Breast epithelium (tissue), 3 donors: ENCODE results near the gene ANKS3.

Experiments
- POLR2AphosphoS5 ChIP-seq, 3 donors: sonication (generic); formaldehyde crosslinking; IDR thresholded peaks; one replicate each; pipeline ENCODE4 v1.6.1; 2017; ENCODE audit warnings: antibody characterized with exemption in 3 of 3
- TF ChIP-seq, protein P1 (sequence below), 3 donors: fragments of 450-650 bp; IDR thresholded peaks; one replicate each; pipeline ENCODE4 v1.5.1; 2016 to 2017; ENCODE audit warnings: antibody characterized with exemption in 3 of 3, mild to moderate bottlenecking in 3 of 3, moderate library complexity in 3 of 3

DNA sequence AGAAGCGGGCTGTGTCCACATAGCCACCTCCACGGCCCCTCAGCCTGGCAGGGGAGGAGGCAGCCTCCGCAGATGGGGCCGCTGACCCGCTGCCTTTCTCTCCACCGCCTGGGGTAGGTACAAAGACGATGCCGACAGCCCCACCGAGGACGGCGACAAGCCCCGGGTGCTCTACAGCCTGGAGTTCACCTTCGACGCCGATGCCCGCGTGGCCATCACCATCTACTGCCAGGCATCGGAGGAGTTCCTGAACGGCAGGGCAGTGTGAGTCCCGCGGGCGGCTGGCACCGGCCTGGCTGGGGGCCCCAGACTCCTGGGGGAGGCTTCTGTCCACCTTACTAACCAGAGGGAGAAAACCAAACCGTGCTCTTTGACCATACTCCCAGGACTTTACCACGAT, 81.5 kb downstream of the ANKS3 start:
- TF ChIP-seq, protein P1, sequence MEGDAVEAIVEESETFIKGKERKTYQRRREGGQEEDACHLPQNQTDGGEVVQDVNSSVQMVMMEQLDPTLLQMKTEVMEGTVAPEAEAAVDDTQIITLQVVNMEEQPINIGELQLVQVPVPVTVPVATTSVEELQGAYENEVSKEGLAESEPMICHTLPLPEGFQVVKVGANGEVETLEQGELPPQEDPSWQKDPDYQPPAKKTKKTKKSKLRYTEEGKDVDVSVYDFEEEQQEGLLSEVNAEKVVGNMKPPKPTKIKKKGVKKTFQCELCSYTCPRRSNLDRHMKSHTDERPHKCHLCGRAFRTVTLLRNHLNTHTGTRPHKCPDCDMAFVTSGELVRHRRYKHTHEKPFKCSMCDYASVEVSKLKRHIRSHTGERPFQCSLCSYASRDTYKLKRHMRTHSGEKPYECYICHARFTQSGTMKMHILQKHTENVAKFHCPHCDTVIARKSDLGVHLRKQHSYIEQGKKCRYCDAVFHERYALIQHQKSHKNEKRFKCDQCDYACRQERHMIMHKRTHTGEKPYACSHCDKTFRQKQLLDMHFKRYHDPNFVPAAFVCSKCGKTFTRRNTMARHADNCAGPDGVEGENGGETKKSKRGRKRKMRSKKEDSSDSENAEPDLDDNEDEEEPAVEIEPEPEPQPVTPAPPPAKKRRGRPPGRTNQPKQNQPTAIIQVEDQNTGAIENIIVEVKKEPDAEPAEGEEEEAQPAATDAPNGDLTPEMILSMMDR (IDR thresholded peaks at IDR 0.05) = no peak
- no peak for TF ChIP-seq POLR2AphosphoS5 (IDR thresholded peaks at IDR 0.05)
